Upper lobe of left lung (tissue), 4 donors: ENCODE measurements around the gene ZAP70.

ENCODE experiments used
- CTCF ChIP-seq, 6 experiments: fragments of 450-650 bp in 4 of 6; fragments of 200-600 bp in 2 of 6; sonication (generic) in 2 of 6; IDR thresholded peaks; one replicate each; pipeline ENCODE4 v1.5.1; 2016 to 2019; ENCODE audit warnings: antibody characterized with exemption in 6 of 6
- EP300 ChIP-seq, 4 donors: sonication (generic); formaldehyde crosslinking; IDR thresholded peaks; one replicate each; pipeline ENCODE4 v1.5.1; 2017; ENCODE audit warnings: antibody characterized with exemption in 4 of 4, control low read depth in 2 of 4
- POLR2A ChIP-seq, 4 donors: fragments of 450-650 bp; IDR thresholded peaks; one replicate each; pipeline ENCODE4 v1.5.1; 2016 to 2017; ENCODE audit warnings: antibody characterized with exemption in 4 of 4, mild to moderate bottlenecking in 2 of 4
- POLR2AphosphoS5 ChIP-seq, 2 donors: sonication (generic); formaldehyde crosslinking; IDR thresholded peaks; one replicate each; pipeline ENCODE4 v1.5.1; 2017; ENCODE audit warnings: antibody characterized with exemption in 2 of 2

- TF ChIP-seq CTCF (IDR thresholded peaks at IDR 0.05) (no peak), POLR2AphosphoS5 (IDR thresholded peaks at IDR 0.05) (no peak), POLR2A (IDR thresholded peaks at IDR 0.05) (no peak), EP300 (IDR thresholded peaks at IDR 0.05) (no peak)
Observed at GRCh38 chr2:97707362-97708047, 5.9 kb upstream of the ZAP70 start.
